ENCODE measurements around the gene ANKRD30BL. TPM values are rescaled to one million over a fixed set of nuclear protein-coding genes. Genes with fewer than 3 reads are reported as not detected.
A peak's percentile ranks its signal among the peaks of the same experiment; 100 is the strongest.
"Not testable (repeated sequence)": the region's sequence is repeated elsewhere in the genome, so short reads cannot be mapped to it uniquely, and the experiment has no call there.

The ANKRD30BL gene
- not detected in 2 replicates for total RNA-seq (2014; rRNA removed; shearing (Covaris generic); ENCODE audit: low replicate concordance)

DNA sequence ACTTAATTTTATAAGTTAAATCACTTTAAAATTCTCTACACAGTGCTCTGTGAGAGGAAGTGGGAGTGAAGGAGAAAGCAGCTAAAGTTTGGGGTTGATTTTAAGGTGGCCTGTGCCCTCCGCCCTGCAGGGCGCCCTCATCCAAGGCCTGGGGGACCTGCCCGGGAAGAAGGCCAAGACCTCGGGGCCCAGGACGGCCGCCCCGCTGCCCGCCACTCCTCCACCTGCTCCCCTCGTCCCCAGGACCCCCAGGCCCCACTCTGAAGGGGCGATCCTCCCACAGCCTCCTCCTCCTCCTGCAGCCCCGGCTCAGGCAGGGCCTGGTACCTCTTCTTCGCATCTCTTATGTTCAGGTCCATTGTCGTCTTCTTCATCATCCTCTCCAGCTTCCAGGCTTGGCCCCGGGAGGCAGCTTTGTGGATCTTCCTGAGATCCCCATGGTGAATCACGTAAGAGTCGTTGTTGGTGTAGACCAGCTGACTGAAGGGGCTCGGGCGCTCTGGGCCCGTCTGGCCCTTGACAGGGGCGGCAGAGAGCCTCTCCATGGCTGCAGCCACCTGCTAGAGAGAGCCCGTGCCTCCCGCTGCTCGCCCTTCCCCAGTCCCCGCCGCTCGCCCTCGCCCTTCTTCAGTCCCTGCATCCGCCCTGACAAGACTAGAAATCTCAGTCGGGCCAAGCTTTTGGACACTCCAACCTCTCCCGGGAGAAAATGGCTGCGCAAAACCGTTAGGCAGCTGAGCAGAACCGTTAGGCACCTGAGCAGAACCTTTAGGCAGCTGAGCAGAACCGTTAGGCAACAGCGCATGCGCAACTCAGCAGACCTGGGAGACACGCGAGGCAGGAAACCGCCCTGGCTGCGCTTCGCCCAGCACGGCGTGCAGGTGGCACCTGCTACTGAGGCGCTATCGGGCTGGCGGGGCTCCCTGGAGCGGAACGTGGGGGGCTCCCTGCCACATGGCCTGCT, at the start of gene ANKRD30BL:
ANKRD30BL (minus strand) TSS at position 792 of the 964 bp plus-strand sequence; CDS start at position 545, 247 bp downstream.
- H3K9ac ChIP-seq (ENCODE audit: low read length); H3K9me2 ChIP-seq (replicated peaks; ENCODE audit: insufficient read depth, low read length); H3K27ac ChIP-seq (ENCODE audit: low read length); H2AFZ ChIP-seq (ENCODE audit: low read length); DNase-seq; H3K9me3 ChIP-seq (ENCODE audit: low read length); H3K4me2 ChIP-seq (ENCODE audit: low read depth, low read length, poor library complexity, severe bottlenecking); H3K4me1 ChIP-seq (ENCODE audit: low read length); H3K79me2 ChIP-seq (ENCODE audit: low read length); H4K20me1 ChIP-seq (ENCODE audit: insufficient read depth, low read depth, low read length); H3K36me3 ChIP-seq (ENCODE audit: insufficient read depth, low read length); H3K4me3 ChIP-seq (ENCODE audit: low read length); H3K27me3 ChIP-seq (ENCODE audit: low read length): not testable (repeated sequence)

- DNase-seq; H3K4me2 ChIP-seq (ENCODE audit: low read depth, low read length, poor library complexity, severe bottlenecking); H4K20me1 ChIP-seq (ENCODE audit: insufficient read depth, low read depth, low read length); H3K27me3 ChIP-seq (ENCODE audit: low read length); H3K36me3 ChIP-seq (ENCODE audit: insufficient read depth, low read length); H2AFZ ChIP-seq (ENCODE audit: low read length); H3K79me2 ChIP-seq (ENCODE audit: low read length); H3K27ac ChIP-seq (ENCODE audit: low read length); H3K4me3 ChIP-seq (ENCODE audit: low read length); H3K9me2 ChIP-seq (replicated peaks; ENCODE audit: insufficient read depth, low read length); H3K4me1 ChIP-seq (ENCODE audit: low read length); H3K9me3 ChIP-seq (ENCODE audit: low read length); H3K9ac ChIP-seq (ENCODE audit: low read length): not testable (repeated sequence)
These were observed 41.1 kb upstream of the ANKRD30BL start for GRCh38 chr2:132202866-132203265.

GRCh38 chr2:132192854-132193253, 31.1 kb upstream of the ANKRD30BL start:
- not testable (repeated sequence) for H3K9me2 ChIP-seq (replicated peaks; ENCODE audit: insufficient read depth, low read length); H3K27ac ChIP-seq (ENCODE audit: low read length); H3K4me1 ChIP-seq (ENCODE audit: low read length); H3K9me3 ChIP-seq (ENCODE audit: low read length); H3K9ac ChIP-seq (ENCODE audit: low read length); H3K79me2 ChIP-seq (ENCODE audit: low read length); H3K4me3 ChIP-seq (ENCODE audit: low read length); H3K4me2 ChIP-seq (ENCODE audit: low read depth, low read length, poor library complexity, severe bottlenecking); H3K36me3 ChIP-seq (ENCODE audit: insufficient read depth, low read length); H4K20me1 ChIP-seq (ENCODE audit: insufficient read depth, low read depth, low read length); H3K27me3 ChIP-seq (ENCODE audit: low read length); DNase-seq; H2AFZ ChIP-seq (ENCODE audit: low read length)

DNA sequence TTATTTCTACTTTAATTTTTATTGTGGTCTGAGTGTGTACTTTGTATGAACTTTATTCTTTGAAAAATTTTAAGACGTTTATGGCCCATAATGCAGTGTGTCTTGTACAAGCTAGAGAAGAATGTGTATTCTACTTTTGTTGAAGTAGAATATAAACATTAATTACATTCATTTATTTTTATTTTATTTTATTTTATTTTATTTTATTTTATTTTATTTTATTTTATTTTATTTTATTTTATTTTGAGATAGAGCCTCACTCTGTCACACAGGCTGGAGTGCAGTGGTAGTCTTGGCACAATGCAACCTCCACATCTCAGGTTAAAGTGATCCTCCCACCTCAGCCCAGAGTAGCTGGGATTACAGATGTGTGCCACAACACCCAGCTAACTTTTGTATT, 5.3 kb upstream of the ANKRD30BL start:
- not testable (repeated sequence) for H3K9me3 ChIP-seq (ENCODE audit: low read length); DNase-seq; H3K27ac ChIP-seq (ENCODE audit: low read length); H3K36me3 ChIP-seq (ENCODE audit: insufficient read depth, low read length); H3K79me2 ChIP-seq (ENCODE audit: low read length); H3K4me2 ChIP-seq (ENCODE audit: low read depth, low read length, poor library complexity, severe bottlenecking); H3K9ac ChIP-seq (ENCODE audit: low read length); H3K4me1 ChIP-seq (ENCODE audit: low read length); H3K9me2 ChIP-seq (replicated peaks; ENCODE audit: insufficient read depth, low read length); H3K4me3 ChIP-seq (ENCODE audit: low read length); H2AFZ ChIP-seq (ENCODE audit: low read length); H4K20me1 ChIP-seq (ENCODE audit: insufficient read depth, low read depth, low read length); H3K27me3 ChIP-seq (ENCODE audit: low read length)

DNA sequence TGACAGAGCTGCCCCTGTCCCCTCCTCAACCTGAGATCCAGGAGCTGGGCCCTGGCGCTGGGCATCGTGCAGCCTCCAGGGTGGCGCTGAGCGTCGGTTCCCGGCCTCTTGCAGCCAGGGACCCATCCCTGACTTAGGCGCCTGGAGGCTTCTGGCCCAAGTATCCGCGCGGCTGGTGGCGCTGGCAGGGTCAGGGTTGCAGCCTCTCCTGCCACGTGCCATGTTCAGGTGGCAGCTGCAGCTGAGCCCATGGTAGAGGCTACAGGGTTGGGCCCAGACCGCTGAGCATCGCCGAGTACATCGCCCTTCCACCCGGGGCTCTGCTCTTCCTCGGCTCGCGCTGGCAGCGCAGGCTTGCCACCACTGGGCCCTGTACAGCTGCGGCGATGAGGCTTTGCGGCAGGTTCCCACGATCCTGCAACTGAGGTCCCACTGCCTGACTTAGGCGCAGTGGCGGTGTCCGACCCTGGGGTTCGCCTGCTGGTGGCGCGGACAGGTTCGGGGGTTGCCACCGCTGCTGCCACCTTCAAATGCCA, 441 bp upstream of the ANKRD30BL start:
- not testable (repeated sequence) for H3K4me3 ChIP-seq (ENCODE audit: low read length); H3K9me3 ChIP-seq (ENCODE audit: low read length); H3K4me1 ChIP-seq (ENCODE audit: low read length); H3K9me2 ChIP-seq (replicated peaks; ENCODE audit: insufficient read depth, low read length); H3K79me2 ChIP-seq (ENCODE audit: low read length); H3K27me3 ChIP-seq (ENCODE audit: low read length); H4K20me1 ChIP-seq (ENCODE audit: insufficient read depth, low read depth, low read length); H2AFZ ChIP-seq (ENCODE audit: low read length); H3K4me2 ChIP-seq (ENCODE audit: low read depth, low read length, poor library complexity, severe bottlenecking); DNase-seq; H3K27ac ChIP-seq (ENCODE audit: low read length); H3K36me3 ChIP-seq (ENCODE audit: insufficient read depth, low read length); H3K9ac ChIP-seq (ENCODE audit: low read length)

DNA sequence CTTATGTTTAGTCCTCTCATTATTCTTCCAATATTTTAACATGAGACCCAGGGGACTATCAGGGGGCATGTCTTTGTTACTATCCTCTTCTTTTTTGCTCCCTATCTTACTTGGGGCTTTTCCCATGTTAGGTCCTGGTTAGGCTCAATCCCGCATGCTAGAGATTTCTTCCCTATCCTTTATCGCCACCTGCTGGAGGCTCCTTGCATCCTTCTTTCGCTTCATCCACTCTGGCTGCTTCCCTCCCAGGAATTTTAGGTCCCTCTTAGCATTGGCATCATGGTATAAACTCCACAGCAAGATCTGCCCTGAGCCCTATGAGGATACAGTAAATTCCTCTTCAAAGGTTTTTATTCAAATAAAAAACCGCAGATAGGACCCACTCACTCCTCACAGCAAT, 15.0 kb downstream of the ANKRD30BL start:
- not testable (repeated sequence) for H3K4me1 ChIP-seq (ENCODE audit: low read length); H4K20me1 ChIP-seq (ENCODE audit: insufficient read depth, low read depth, low read length); H3K79me2 ChIP-seq (ENCODE audit: low read length); H3K27me3 ChIP-seq (ENCODE audit: low read length); H3K9me2 ChIP-seq (replicated peaks; ENCODE audit: insufficient read depth, low read length); H3K9ac ChIP-seq (ENCODE audit: low read length); H3K36me3 ChIP-seq (ENCODE audit: insufficient read depth, low read length); H2AFZ ChIP-seq (ENCODE audit: low read length); H3K9me3 ChIP-seq (ENCODE audit: low read length); H3K27ac ChIP-seq (ENCODE audit: low read length)
- H3K4me2 ChIP-seq (ENCODE audit: low read depth, low read length, poor library complexity, severe bottlenecking): peak overlapping the region; percentile 61
- H3K4me3 ChIP-seq (ENCODE audit: low read length): peak overlapping the region; percentile 41; the same call in 1 of the 2 replicates
- DNase-seq: peak; percentile 73

Small RNA genes within 50 kb of the gene (small RNA-seq; reads per million reads assigned to genes)
- not detected for gene RNU6-1132P
